Hepatic stellate cell (primary cell): ENCODE results near the gene MRPL57.
"Not testable (repeated sequence)": the region's sequence is repeated elsewhere in the genome, so short reads cannot be mapped to it uniquely, and the experiment has no call there.

ENCODE experiments used
- DNase-seq: peaks from one replicate; pipeline ENCODE4 v3.0.0; 2011; ENCODE audit warnings: low spot score

Gene MRPL57

GRCh38 chr13:21197606-21198225, 21.3 kb downstream of the MRPL57 start:
- DNase-seq = not testable (repeated sequence)

DNA sequence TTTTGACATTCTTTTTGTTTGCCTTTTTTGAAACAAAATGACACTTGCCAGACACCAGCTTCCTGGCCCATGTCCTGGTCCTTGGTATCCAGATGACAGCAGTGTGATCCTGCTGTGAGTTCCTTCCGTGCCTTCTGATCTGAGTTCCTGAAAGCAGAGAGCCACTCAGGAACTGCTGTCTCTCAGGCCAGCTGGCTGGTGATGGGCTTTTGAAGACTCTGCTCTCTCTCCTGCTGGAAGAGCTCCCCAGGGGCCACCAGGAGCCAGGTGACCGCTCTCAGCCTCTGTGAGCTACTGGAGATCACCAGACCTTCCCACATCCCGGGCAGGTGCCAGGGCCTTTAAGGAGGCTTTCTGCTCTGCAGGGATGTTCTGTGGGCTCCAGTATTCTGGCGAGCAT, 21.9 kb downstream of the MRPL57 start:
- DNase-seq = not testable (repeated sequence)

- DNase-seq = not testable (repeated sequence)
Measured at GRCh38 chr13:21201456-21202190, 25.2 kb downstream of the MRPL57 start.

GRCh38 chr13:21202767-21203531, 26.5 kb downstream of the MRPL57 start:
- DNase-seq = no peak

- no peak for DNase-seq
Measured at GRCh38 chr13:21208652-21209154, 32.2 kb downstream of the MRPL57 start.

DNA sequence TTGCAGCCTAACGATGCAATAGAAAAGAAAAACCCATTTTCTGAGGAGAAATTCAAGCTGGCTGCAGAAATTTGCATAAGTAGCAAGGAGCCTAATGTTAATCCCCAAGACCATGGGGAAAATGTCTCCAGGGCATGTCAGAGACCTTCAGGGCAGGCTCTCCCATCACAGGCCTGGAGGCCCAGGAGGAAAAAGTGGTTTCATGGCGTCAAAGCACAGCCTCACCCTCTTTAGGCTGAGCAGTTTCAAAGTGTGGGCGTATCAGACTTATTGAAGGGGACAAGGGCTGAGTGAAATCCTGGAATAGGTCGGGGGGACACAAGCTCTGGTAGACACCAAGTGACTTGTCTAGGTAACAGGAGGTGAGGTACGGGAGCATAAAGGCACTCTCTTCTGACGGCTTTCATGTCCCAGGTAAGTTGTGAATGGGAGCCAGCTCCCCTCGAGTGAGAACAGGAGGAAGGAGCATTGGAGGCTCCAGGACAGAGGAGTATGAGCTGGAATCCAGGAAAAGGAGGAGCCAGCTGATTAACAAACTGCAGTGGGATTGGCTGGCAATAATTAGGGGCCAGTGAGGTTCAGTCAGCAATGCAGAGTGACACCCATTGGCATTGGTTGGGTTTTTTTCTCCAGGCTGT, 35.8 kb downstream of the MRPL57 start:
- no peak for DNase-seq

- DNase-seq = not testable (repeated sequence)
Measured at GRCh38 chr13:21215419-21215818, 39.0 kb downstream of the MRPL57 start.

- DNase-seq = no peak
Measured at GRCh38 chr13:21216332-21216731, 39.9 kb downstream of the MRPL57 start.

GRCh38 chr13:21218351-21219035, 42.0 kb downstream of the MRPL57 start:
- no peak for DNase-seq

- no peak for DNase-seq
Measured at GRCh38 chr13:21219036-21219381, 42.6 kb downstream of the MRPL57 start.

- DNase-seq = not testable (repeated sequence)
Measured at GRCh38 chr13:21219716-21220115, 43.3 kb downstream of the MRPL57 start.

DNA sequence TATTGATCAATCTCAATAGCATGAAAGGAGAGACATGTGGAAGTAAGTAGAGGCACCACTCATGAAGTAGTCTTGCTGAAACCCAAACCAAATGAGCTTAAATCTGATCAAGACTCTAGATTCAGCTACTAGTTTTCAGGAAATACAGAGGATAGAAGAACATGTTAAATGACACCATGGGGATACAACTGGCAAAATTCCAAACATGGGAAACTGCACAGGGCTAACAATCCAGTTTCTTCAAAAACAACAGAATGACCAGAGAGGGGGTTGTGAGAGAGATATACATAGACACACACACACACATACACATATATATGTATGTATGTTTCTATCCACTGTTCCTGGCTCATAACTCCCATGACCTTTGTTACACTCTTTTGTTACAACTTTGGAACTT, 44.8 kb downstream of the MRPL57 start:
- DNase-seq = no peak

GRCh38 chr13:21225082-21225481, 48.6 kb downstream of the MRPL57 start:
- DNase-seq = no peak

DNA sequence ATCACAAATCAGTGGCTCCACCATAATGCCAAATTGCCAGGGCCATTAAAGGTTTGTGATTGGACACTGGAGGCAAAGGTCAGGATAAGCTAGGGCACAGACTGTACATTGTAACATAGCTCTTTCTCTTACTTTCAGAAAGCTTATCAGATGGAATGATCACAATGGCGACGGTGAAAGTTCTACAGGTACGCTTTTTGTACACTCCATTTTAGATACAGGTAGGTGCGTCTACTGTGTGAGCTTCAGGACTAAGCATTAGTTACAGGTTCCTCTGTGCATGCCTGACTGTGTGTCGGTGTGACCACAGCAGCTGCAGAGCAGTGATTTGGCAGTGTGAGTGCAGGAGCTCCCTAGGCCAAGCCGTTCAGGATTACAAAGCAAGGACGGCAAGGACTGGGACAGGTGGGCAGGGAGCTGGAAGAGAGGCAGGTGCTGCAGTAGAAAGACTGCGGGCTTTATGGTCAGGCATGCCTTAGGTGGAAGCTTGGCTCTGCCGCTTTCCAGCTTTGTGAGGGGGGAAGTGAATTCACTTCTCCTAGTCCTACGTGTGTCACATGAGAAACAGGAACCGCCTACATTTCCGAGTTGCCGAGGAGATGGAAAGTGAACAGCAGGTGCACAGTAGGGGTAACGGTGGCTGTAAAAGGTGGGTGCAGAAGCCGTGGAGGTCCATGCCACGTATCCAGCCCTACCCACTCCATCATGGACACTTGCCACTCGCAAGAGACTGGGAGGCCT, 49.6 kb downstream of the MRPL57 start:
- no peak for DNase-seq

DNA sequence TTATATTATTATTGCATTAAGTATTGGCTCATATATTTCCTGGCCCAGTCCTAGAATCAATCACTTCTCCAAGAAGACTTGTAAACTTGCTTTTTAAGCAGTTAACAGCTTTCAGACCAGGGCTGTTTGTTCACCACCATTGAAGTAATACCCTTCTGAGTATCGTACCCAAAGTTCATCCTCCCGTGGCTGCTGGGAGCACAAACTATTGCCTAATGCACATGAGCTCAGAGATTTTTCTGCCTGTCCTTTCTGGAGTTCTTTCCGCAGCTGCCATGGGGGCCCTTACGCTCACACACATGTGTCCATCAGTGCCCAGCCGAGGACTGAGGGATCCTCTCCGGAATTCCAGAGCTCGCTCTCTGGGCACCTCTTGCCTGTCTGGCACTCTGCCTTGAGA, 51.5 kb downstream of the MRPL57 start:
- DNase-seq = no peak
